Raji (cell line): Measurements from ENCODE around the gene CREB5.

Experiments
- POLR2A ChIP-seq: IDR thresholded peaks from 2 replicates; pipeline ENCODE4 v1.6.1; 2011; ENCODE audit warnings: low read depth, low read length, control low read depth; ENCODE audit not compliant: insufficient read depth

The CREB5 gene

GRCh38 chr7:28397141-28397540 is 15.2 kb upstream of the CREB5 start:
- no peak for TF ChIP-seq POLR2A

DNA sequence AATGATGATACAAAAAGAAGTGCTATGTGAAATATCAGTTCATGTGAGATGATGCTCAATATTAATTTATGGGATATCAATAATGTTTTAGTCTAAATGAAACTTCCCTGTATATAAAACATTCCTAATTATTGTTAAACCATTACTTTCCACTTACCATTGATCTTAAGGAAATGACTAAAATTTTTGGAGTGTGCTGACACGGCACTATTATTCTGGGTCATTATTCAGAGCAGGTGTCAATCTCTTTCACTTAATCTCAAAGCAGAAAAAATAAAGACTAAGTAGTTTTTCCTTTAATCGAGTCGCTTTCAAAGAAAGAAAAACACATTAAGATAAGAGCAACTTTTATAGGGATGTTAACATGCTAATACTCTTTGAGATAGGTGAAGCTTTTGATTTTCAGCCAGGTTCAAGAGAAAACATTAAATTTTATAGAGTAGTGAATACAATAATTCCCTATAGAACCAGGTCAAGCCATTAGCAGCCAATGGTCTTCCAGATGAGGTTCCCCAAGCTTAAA is 11.4 kb upstream of the CREB5 start:
- TF ChIP-seq POLR2A = no peak

GRCh38 chr7:28405662-28406061 is 6.7 kb upstream of the CREB5 start:
- TF ChIP-seq POLR2A = no peak

DNA sequence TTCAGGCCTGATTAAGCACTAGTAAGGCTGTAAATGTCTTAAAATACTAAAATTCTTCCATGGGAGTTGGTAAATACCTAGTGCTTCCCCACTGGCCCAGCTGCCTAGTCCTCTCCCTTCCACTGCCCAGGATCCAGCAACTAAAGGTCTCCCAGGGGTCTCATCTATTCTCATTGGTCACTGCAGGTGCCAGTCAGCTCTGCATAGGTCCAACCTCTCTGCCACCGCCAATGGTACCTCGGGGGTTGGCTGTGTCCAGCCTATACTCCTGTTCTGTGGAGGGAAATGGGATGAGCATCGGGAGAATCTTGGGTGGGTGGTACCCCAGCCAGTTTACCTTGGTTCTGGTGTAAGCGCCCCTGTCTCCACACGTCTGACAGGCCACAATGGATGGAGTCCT is 6.1 kb upstream of the CREB5 start:
- no peak for TF ChIP-seq POLR2A

DNA sequence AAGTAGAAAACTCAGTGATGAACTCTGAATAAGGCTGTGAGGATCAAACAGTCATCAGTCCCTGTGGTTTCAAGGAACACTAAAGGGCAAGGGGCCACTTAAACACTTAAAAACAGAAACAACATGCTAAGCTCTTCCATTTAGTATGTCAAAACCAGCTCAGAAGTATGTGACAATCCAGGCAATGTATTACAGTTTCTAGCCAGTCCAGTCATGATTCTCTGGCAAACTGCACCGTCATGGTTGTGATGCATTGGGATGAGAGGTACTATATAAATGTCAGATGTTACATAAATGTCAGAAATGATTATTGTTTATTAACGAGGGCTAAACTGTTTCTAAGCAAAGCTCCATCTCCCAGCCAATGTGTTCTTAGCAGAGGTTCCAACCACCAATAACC is 4.7 kb upstream of the CREB5 start:
- no peak for TF ChIP-seq POLR2A

DNA sequence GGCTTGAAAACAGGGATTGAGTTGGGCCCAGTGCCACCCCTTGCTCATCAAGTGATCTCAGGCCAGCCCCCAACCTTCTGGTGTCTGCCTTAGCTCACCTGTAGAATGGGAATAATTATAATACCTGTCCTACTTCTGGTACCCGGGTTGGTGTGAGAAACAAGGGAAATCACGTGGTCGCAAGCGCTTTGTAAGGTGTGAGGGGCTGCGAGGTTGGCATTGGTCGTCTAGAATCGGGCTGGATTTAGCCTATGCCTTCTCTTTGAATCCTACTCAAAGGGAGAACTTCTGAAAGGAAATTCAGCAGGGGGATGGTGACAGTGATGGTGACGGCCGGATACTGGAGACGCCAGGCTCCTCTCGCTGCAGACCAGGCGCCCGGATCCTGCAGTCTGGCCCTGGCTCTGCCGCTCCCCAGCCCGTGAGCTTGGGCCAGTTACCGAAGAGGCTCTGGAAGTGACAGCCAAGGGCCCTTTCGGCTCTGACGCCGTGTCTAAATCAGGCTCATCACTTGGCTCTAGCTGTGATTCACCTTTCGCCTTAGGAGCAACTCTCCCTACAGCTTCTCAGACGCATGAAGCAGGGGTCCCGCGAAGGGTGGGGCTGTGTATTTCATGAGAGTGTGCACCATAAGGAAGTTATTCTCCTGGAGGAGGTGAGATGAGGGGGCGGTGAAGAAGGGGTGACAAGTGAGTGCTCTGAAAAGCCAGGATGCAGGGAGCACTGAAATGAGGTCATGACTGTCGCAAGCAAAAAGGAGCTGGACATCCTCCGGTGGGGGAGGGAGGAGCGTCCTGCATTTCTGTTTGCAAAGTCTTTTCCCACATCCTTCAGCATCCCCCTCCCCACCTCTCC is 4.0 kb upstream of the CREB5 start:
- no peak for TF ChIP-seq POLR2A

GRCh38 chr7:28408960-28409715 is 3.2 kb upstream of the CREB5 start:
- TF ChIP-seq POLR2A = no peak

- TF ChIP-seq POLR2A = no peak
Measured at GRCh38 chr7:28409716-28410627, 2.3 kb upstream of the CREB5 start.

DNA sequence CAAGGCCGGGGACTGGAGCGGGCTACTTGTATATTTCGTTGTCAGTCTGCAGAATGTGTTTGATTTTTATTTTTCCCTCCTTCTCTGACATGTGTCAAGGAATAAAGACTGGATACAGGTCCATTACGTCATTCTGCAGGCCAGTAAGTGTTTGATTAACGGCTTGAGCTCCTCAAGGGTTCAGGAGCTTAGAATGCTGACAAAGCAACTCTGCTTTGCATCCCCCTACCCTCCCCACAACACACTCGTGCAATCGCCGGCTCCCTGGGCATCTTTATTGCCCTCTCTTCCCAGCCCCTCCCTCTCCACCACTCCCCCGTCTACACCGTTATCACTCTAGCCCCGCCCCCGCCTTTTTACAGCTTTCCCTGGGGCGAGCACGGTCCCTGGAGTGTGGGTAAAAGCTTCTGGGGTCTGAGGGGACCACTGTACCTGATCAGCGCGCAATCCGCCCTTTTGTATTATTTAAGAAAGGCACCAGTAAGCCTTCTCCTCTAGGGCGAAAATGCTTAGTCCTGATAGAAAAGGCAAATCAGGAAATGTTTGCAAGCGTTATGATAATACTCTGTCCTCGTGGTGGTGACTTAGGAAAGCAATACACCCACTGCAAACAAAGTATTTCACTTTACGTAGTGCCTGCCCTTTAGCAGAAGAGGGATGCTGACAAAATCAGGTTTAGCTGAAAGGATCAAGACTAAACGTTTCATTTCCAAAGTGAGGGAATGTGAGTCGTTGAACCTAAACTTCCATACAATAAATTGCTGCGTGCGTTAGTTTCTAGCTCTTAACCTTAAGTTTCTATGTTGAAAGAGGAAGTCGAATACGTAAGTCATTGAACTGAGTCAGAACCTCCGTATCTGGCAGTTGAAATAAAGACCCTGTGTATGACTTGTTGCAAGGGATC is 1.4 kb upstream of the CREB5 start:
- no peak for TF ChIP-seq POLR2A

GRCh38 chr7:28413011-28413410 is 693 bp downstream of the CREB5 start:
- no peak for TF ChIP-seq POLR2A

GRCh38 chr7:28414453-28414852 is 2.1 kb downstream of the CREB5 start:
- TF ChIP-seq POLR2A = no peak

GRCh38 chr7:28417321-28417940 is 5.1 kb downstream of the CREB5 start:
- no peak for TF ChIP-seq POLR2A

- TF ChIP-seq POLR2A = no peak
Measured at GRCh38 chr7:28418311-28418710, 6.0 kb downstream of the CREB5 start.

GRCh38 chr7:28418966-28419365 is 6.6 kb downstream of the CREB5 start:
- no peak for TF ChIP-seq POLR2A
